Astrocyte (in vitro differentiated cells and primary cell): ENCODE measurements around the gene LRRC7. TPM values are rescaled to one million over a fixed set of nuclear protein-coding genes. Genes with fewer than 3 reads are reported as not detected.

Experiments
- DNase-seq: peaks from one replicate; pipeline ENCODE4 v3.0.0-alpha.2; 2010; ENCODE audit warnings: low read depth
- FAIRE-seq: peaks from 2 replicates; lab custom pipeline; 2011; peaks lifted over from hg19 to GRCh38; lab: Jason Lieb, UNC
- H2AFZ ChIP-seq: 2 replicates; pipeline ENCODE4 v1.6.0; 2012; ENCODE audit warnings: low read depth, low read length, inconsistent platforms
- H3K27ac ChIP-seq: 2 replicates; pipeline ENCODE4 v1.5.1; 2011; ENCODE audit warnings: low read depth, low read length, inconsistent platforms
- H3K27me3 ChIP-seq: 2 replicates; pipeline ENCODE4 v1.6.0; 2011; ENCODE audit warnings: low read length, inconsistent platforms; ENCODE audit not compliant: insufficient read depth
- H3K36me3 ChIP-seq: 2 replicates; pipeline ENCODE4 v1.5.1; 2011; ENCODE audit warnings: low read length, inconsistent platforms; ENCODE audit not compliant: insufficient read depth
- H3K4me1 ChIP-seq: 2 replicates; pipeline ENCODE4 v1.5.1; 2011; ENCODE audit warnings: low read length, inconsistent platforms; ENCODE audit not compliant: insufficient read depth
- H3K4me2 ChIP-seq: 2 replicates; pipeline ENCODE4 v1.6.0; 2012; ENCODE audit warnings: low read length, inconsistent platforms
- H3K4me3 ChIP-seq: 2 replicates; pipeline ENCODE4 v1.5.1; 2011; ENCODE audit warnings: low read depth, mild to moderate bottlenecking, low read length, inconsistent platforms; ENCODE audit not compliant: insufficient read depth
- H3K79me2 ChIP-seq: 2 replicates; pipeline ENCODE4 v1.6.0; 2012; ENCODE audit warnings: mild to moderate bottlenecking, low read length, inconsistent platforms; ENCODE audit not compliant: insufficient read depth
- H3K9ac ChIP-seq: 2 replicates; pipeline ENCODE4 v1.6.0; 2012; ENCODE audit warnings: mild to moderate bottlenecking, low read length, inconsistent platforms
- H3K9me3 ChIP-seq: 2 replicates; pipeline ENCODE4 v1.5.1; 2012; ENCODE audit warnings: low read depth, mild to moderate bottlenecking, low read length, inconsistent platforms; ENCODE audit not compliant: insufficient read depth
- H4K20me1 ChIP-seq: 2 replicates; pipeline ENCODE4 v1.6.0; 2012; ENCODE audit warnings: low read length, inconsistent platforms; ENCODE audit not compliant: insufficient read depth
- H3K27ac Mint-ChIP-seq: one replicate; pipeline ENCODE4 v1.8.0; 2021; ENCODE audit warnings: mild to moderate bottlenecking, mixed read lengths; ENCODE audit not compliant: unreplicated experiment
- H3K27me3 Mint-ChIP-seq: one replicate; pipeline ENCODE4 v1.8.0; 2021; ENCODE audit warnings: low read depth, mixed read lengths; ENCODE audit not compliant: unreplicated experiment
- H3K36me3 Mint-ChIP-seq: one replicate; pipeline ENCODE4 v1.8.0; 2021; ENCODE audit warnings: low read depth, mixed read lengths; ENCODE audit not compliant: unreplicated experiment
- H3K4me1 Mint-ChIP-seq: one replicate; pipeline ENCODE4 v1.8.0; 2021; ENCODE audit warnings: low read depth, mixed read lengths; ENCODE audit not compliant: unreplicated experiment
- H3K4me3 Mint-ChIP-seq: one replicate; pipeline ENCODE4 v1.8.0; 2021; ENCODE audit warnings: mild to moderate bottlenecking, moderate library complexity, mixed read lengths; ENCODE audit not compliant: unreplicated experiment
- H3K9me3 Mint-ChIP-seq: one replicate; pipeline ENCODE4 v1.8.0; 2021; ENCODE audit warnings: mild to moderate bottlenecking, mixed read lengths; ENCODE audit not compliant: unreplicated experiment
- CTCF ChIP-seq: IDR thresholded peaks from 2 replicates; pipeline ENCODE4 v1.5.1; 2011; ENCODE audit warnings: low read depth, mild to moderate bottlenecking, inconsistent platforms, low read length, moderate library complexity; ENCODE audit not compliant: insufficient read depth
- EZH2 ChIP-seq: IDR thresholded peaks from 2 replicates; pipeline ENCODE4 v1.6.1; 2012; ENCODE audit warnings: mild to moderate bottlenecking, low read length, inconsistent platforms; ENCODE audit not compliant: insufficient read depth
- total RNA-seq: library from RNA; stranded (reverse); gene quantifications from 2 replicates; pipeline ENCODE4 v1.2.1, GENCODE V29; 2021

The LRRC7 gene
- total RNA-seq, 1 donor from 2014 or later, result 0.27 TPM

- Histone ChIP-seq H3K36me3 (no peaks in the 10 kb centered on the region), H3K27me3 (no peaks in the 10 kb centered on the region), H3K4me1 (no peaks in the 10 kb centered on the region), H3K9ac (no peak overlapping the region), H3K79me2 (no peaks in the 10 kb centered on the region), H3K4me3 (no peak overlapping the region), H3K27ac (no peak overlapping the region), H3K4me2 (no peak overlapping the region), H4K20me1 (no peaks in the 10 kb centered on the region), H2AFZ (no peak overlapping the region), H3K9me3 (no peaks in the 10 kb centered on the region)
- Mint-ChIP-seq H3K4me3 (no peak overlapping the region), H3K36me3 (no peaks in the 10 kb centered on the region), H3K27ac (no peak overlapping the region), H3K27me3 (no peaks in the 10 kb centered on the region), H3K9me3 (no peaks in the 10 kb centered on the region), H3K4me1 (peaks cover 2% of the 10 kb centered on the region)
- FAIRE-seq (no peak), DNase-seq (no peak)
- no peak for TF ChIP-seq EZH2
- no peak for TF ChIP-seq CTCF
These were observed 77.8 kb downstream of the LRRC7 start for GRCh38 chr1:69645477-69645876.

DNA sequence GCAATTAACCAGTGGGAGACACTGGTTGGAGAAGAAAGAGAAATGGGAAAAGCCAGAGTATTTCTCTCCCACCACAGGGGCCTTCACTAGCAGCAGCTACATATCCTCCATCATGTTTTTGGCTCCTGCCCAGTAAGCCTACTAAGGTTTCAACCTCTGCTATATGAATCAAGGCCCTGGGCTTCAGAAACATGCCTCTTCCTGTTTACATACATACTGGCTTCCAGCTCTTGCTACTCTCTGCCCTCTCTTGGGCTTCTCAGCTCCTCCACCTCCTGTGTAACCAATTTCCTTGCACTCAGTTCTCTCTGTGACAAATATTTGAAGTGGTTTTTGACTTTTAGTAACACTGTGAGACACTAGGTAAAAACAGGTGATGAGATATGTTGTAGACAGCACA is 80.8 kb downstream of the LRRC7 start:
- Mint-ChIP-seq H3K4me3 (no peak overlapping the region), H3K27ac (no peak overlapping the region), H3K36me3 (no peaks in the 10 kb centered on the region), H3K9me3 (no peaks in the 10 kb centered on the region), H3K27me3 (no peaks in the 10 kb centered on the region), H3K4me1 (peaks cover 2% of the 10 kb centered on the region)
- H3K36me3 ChIP-seq, result no peaks in the 10 kb centered on the region
- DNase-seq (no peak), FAIRE-seq (no peak)
- no peaks in the 10 kb centered on the region for H4K20me1 ChIP-seq
- no peak overlapping the region for H3K9ac ChIP-seq
- no peak overlapping the region for H2AFZ ChIP-seq
- no peaks in the 10 kb centered on the region for H3K9me3 ChIP-seq
- no peak overlapping the region for H3K4me2 ChIP-seq
- H3K27me3 ChIP-seq, result no peaks in the 10 kb centered on the region
- no peaks in the 10 kb centered on the region for H3K79me2 ChIP-seq
- no peaks in the 10 kb centered on the region for H3K4me1 ChIP-seq
- no peak overlapping the region for H3K27ac ChIP-seq
- TF ChIP-seq CTCF (no peak), EZH2 (no peak)
- no peak overlapping the region for H3K4me3 ChIP-seq

GRCh38 chr1:69649383-69649990 is 81.8 kb downstream of the LRRC7 start:
- no peaks in the 10 kb centered on the region for H3K36me3 ChIP-seq
- no peaks in the 10 kb centered on the region for H3K27me3 ChIP-seq
- H3K9ac ChIP-seq, result no peak overlapping the region
- FAIRE-seq (no peak), DNase-seq (no peak)
- no peak for TF ChIP-seq CTCF
- TF ChIP-seq EZH2, result no peak
- no peak overlapping the region for H3K27ac Mint-ChIP-seq
- H4K20me1 ChIP-seq, result no peaks in the 10 kb centered on the region
- H3K4me3 ChIP-seq, result no peak overlapping the region
- H3K4me1 Mint-ChIP-seq, result peaks cover 2% of the 10 kb centered on the region
- no peaks in the 10 kb centered on the region for H3K36me3 Mint-ChIP-seq
- no peak overlapping the region for H3K27ac ChIP-seq
- H2AFZ ChIP-seq, result no peak overlapping the region
- no peaks in the 10 kb centered on the region for H3K9me3 ChIP-seq
- no peaks in the 10 kb centered on the region for H3K4me1 ChIP-seq
- no peaks in the 10 kb centered on the region for H3K27me3 Mint-ChIP-seq
- no peak overlapping the region for H3K4me2 ChIP-seq
- no peaks in the 10 kb centered on the region for H3K79me2 ChIP-seq
- H3K4me3 Mint-ChIP-seq, result no peak overlapping the region
- no peaks in the 10 kb centered on the region for H3K9me3 Mint-ChIP-seq
